Gastroesophageal sphincter (tissue), 4 donors: Measurements from ENCODE around the gene ANKRD13D. TPM values are rescaled to one million over a fixed set of nuclear protein-coding genes. Genes with fewer than 3 reads are reported as not detected.

Experiments used
- ATAC-seq: fragments of 150-250 bp; one replicate; pipeline ENCODE4 v1.9.1; 2016; ENCODE audit warnings: mild to moderate bottlenecking, moderate library complexity
- H3K27ac ChIP-seq, 4 donors: fragments of 200-600 bp; sonication (generic) in 3 of 4; 1 replicate in 3 of 4; 2 replicates in 1 of 4; pipeline ENCODE4 v1.5.1; 2016 to 2019
- H3K27me3 ChIP-seq: fragments of 200-600 bp; sonication (generic); one replicate; pipeline ENCODE4 v1.5.1; 2019
- H3K36me3 ChIP-seq, 2 donors: fragments of 200-600 bp; sonication (generic); one replicate each; pipeline ENCODE4 v1.5.1; 2019; ENCODE audit warnings: control low read depth in 1 of 2
- H3K4me1 ChIP-seq, 3 donors: fragments of 200-600 bp; sonication (generic); 1 replicate in 2 of 3; 2 replicates in 1 of 3; pipeline ENCODE4 v1.5.1; 2016 to 2019; ENCODE audit warnings: control low read depth in 2 of 3
- H3K4me3 ChIP-seq, 2 donors: fragments of 200-600 bp; sonication (generic); one replicate each; pipeline ENCODE4 v1.5.1; 2019; ENCODE audit warnings: mild to moderate bottlenecking in 1 of 2, moderate library complexity in 1 of 2
- H3K9me3 ChIP-seq, 3 donors: fragments of 200-600 bp; sonication (generic); one replicate each; pipeline ENCODE4 v1.5.1; 2017 to 2019; ENCODE audit warnings: control low read depth in 2 of 3
- CTCF ChIP-seq, 4 experiments: fragments of 200-600 bp in 2 of 4; fragments of 450-650 bp in 2 of 4; sonication (generic) in 1 of 4; IDR thresholded peaks; one replicate each; pipeline ENCODE4 v1.5.1; 2017 to 2019; ENCODE audit warnings: antibody characterized with exemption in 4 of 4, mild to moderate bottlenecking in 2 of 4, moderate library complexity in 2 of 4
- EP300 ChIP-seq: sonication (generic); formaldehyde crosslinking; IDR thresholded peaks from one replicate; pipeline ENCODE4 v1.6.1; 2017; ENCODE audit warnings: antibody characterized with exemption, mild to moderate bottlenecking
- POLR2A ChIP-seq, 2 donors: fragments of 450-650 bp; IDR thresholded peaks; one replicate each; pipeline ENCODE4 v1.6.1; 2017; ENCODE audit warnings: antibody characterized with exemption in 2 of 2, mild to moderate bottlenecking in 2 of 2, moderate library complexity in 1 of 2
- POLR2AphosphoS5 ChIP-seq: sonication (generic); formaldehyde crosslinking; IDR thresholded peaks from one replicate; pipeline ENCODE4 v1.6.1; 2017; ENCODE audit warnings: antibody characterized with exemption
- WGBS, 2 donors: methylation state at CpG; one replicate each; pipeline ENCODE4 v1.1.5; 2018; ENCODE audit warnings: low coverage in 1 of 2; 5-methylcytosine and 5-hydroxymethylcytosine counted together
- total RNA-seq, 4 donors: library from RNA; depleted of rRNA; stranded (reverse); fragments of >200 nt; gene quantifications; one replicate each; pipeline ENCODE4 v1.1.0, GENCODE V29; 2016

ANKRD13D gene
- total RNA-seq, 4 donors from 2014 or later = 25.6 to 61.6 (median 32.3) TPM

- no peak overlapping the region for H3K27ac ChIP-seq
- no peak for ATAC-seq
- H3K36me3 ChIP-seq = peaks cover 0 to 55% of the 10 kb centered on the region in 2 donors
- no peaks in the 10 kb centered on the region for H3K9me3 ChIP-seq
- no CpG with 5 or more reads among the region's 14 CpGs for WGBS, 2 donors
- H3K4me1 ChIP-seq = peaks cover 0 to 10% (median 2%) of the 10 kb centered on the region in 3 donors
- H3K4me3 ChIP-seq = no peak overlapping the region
- TF ChIP-seq EP300 (no peak), CTCF (IDR thresholded peaks at IDR 0.05) (no peak), POLR2A (IDR thresholded peaks at IDR 0.05) (no peak), POLR2AphosphoS5 (no peak)
- H3K27me3 ChIP-seq = no peaks in the 10 kb centered on the region
These were observed 20.6 kb downstream of the ANKRD13D start for GRCh38 chr11:67309661-67310061.

DNA sequence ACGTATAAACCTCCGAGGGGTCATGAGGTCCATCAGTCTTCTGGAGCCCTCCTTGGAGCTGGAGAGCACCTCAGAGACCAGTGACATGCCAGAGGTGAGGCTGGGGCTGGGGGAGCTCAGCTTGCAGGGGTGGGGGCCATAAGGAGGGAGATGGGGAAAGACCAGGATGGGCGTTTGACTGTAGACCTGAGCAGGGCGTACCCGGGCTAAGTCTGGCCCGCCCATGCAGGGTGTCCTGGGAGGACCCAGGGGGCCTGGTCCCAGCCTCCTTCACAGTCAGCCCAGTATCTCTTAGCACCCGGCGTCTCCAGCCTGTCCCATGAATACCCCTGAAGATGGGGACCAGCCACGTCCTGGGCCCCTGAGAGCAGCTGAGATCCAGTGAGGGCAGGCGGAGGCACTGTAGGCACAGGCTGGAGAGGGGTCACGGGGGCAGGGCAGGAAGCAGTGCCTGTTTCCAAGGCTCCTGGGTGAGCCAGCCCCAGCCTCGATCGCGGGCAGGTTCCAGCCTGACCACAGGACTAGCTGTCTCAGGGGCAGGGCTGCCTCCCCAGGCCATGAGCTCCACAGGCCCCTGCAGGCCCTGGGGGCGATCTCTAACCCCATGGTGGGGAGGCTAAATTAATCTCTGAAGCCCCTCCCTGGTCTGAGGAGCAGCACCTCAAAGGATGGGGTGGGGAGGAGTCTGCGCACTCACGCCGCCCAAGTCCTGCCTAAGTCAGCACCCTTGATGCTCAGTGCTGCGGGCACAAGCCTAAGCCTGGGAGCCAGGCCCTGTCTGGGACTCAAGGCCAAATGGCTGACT is 21.3 kb downstream of the ANKRD13D start:
- Histone ChIP-seq H3K4me3 (no peak overlapping the region), H3K27ac (no peak overlapping the region), H3K27me3 (no peaks in the 10 kb centered on the region), H3K9me3 (no peaks in the 10 kb centered on the region), H3K36me3 (peaks cover 0 to 55% of the 10 kb centered on the region in 2 donors), H3K4me1 (peaks cover 0 to 2% (median 0%) of the 10 kb centered on the region in 3 donors)
- TF ChIP-seq EP300 (no peak), CTCF (IDR thresholded peaks at IDR 0.05) (no peak), POLR2A (IDR thresholded peaks at IDR 0.05) (no peak), POLR2AphosphoS5 (no peak)
- no peak for ATAC-seq
- WGBS, 2 donors = 94% methylated on average over 2 of the region's 19 CpGs; no CpG with 5 or more reads in 1 of the 2 donors

- Histone ChIP-seq H3K27ac (no peak overlapping the region), H3K4me1 (no peaks in the 10 kb centered on the region), H3K36me3 (peaks cover 0 to 55% of the 10 kb centered on the region in 2 donors), H3K27me3 (no peaks in the 10 kb centered on the region), H3K9me3 (no peaks in the 10 kb centered on the region), H3K4me3 (no peak overlapping the region)
- ATAC-seq = no peak
- TF ChIP-seq CTCF (IDR thresholded peaks at IDR 0.05) (no peak), POLR2AphosphoS5 (no peak), POLR2A (IDR thresholded peaks at IDR 0.05) (no peak), EP300 (no peak)
- 83 to 91% methylated on average over 2 to 7 of the region's 18 CpGs for WGBS, 2 donors
These were observed 22.0 kb downstream of the ANKRD13D start for GRCh38 chr11:67311051-67311555.

DNA sequence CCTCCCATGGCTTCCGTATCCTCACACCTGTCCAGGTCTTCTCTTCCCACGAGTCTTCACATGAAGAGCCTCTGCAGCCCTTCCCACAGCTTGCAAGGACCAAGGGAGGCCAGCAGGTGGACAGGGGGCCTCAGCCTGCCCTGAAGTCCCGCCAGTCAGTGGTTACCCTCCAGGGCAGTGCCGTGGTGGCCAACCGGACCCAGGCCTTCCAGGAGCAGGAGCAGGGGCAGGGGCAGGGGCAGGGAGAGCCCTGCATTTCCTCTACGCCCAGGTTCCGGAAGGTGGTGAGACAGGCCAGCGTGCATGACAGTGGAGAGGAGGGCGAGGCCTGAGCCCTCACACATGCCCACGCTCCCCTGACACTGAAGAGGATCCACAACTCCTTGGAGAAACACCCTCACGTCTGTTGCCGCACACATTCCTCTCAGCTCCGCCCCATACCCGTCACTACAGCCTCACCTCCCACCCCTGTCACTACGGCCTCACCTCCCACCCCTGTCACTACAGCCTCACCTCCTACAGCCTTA is 22.5 kb downstream of the ANKRD13D start:
- WGBS, 2 donors = 80 to 93% methylated on average over 6 to 9 of the region's 15 CpGs
- TF ChIP-seq EP300 = no peak
- no peak for TF ChIP-seq POLR2A (IDR thresholded peaks at IDR 0.05)
- TF ChIP-seq CTCF (IDR thresholded peaks at IDR 0.05) = no peak
- TF ChIP-seq POLR2AphosphoS5 = no peak
- ATAC-seq = no peak
- Histone ChIP-seq H3K4me3 (no peak overlapping the region), H3K9me3 (no peaks in the 10 kb centered on the region), H3K27me3 (no peaks in the 10 kb centered on the region), H3K27ac (no peak overlapping the region), H3K4me1 (peaks cover 0 to 4% (median 0%) of the 10 kb centered on the region in 3 donors), H3K36me3 (peaks cover 0 to 53% of the 10 kb centered on the region in 2 donors)
